ENCODE data around the gene OR4D2. TPM values are rescaled to one million over a fixed set of nuclear protein-coding genes. Genes with fewer than 3 reads are reported as not detected.

The OR4D2 gene
- total and polyA plus RNA-seq, 4 donors: not detected

- no peak overlapping the region for H3K4me3 ChIP-seq
- no peak overlapping the region for H3K27ac ChIP-seq (ENCODE audit: low read depth in 1 of 2, low read length in 1 of 2)
- no peak for ATAC-seq (ENCODE audit: insufficient read depth, low FRiP score)
- TF ChIP-seq CTCF (IDR thresholded peaks at IDR 0.05; ENCODE audit: control extremely low read depth, extremely low read depth): no peak
- WGBS, 2 donors: 92% methylated on average over 5 of the region's 5 CpGs
- H3K4me1 ChIP-seq (ENCODE audit: control insufficient read depth in 5 of 5, insufficient read depth in 5 of 5, low read length in 5 of 5): peaks cover 0 to 2% (median 0%) of the 10 kb centered on the region in 5 donors
- no peak for DNase-seq
- peaks cover 0 to 3% (median 0%) of the 10 kb centered on the region in 4 donors for H3K9me3 ChIP-seq (ENCODE audit: control insufficient read depth in 4 of 4, insufficient read depth in 3 of 4, low read length in 3 of 4)
- no peaks in the 10 kb centered on the region for H3K27me3 ChIP-seq (ENCODE audit: control insufficient read depth in 3 of 3, insufficient read depth in 3 of 3, low read length in 2 of 3)
- H3K36me3 ChIP-seq (ENCODE audit: control insufficient read depth in 4 of 4, insufficient read depth in 4 of 4, low read length in 4 of 4): peaks cover 6 to 26% (median 11%) of the 10 kb centered on the region in 4 donors
- no peak overlapping the region for H3K9ac ChIP-seq (ENCODE audit: insufficient read depth in 1 of 2, low read length in 2 of 2)
Measured at GRCh38 chr17:58204796-58205195, 38.0 kb downstream of the OR4D2 start.

GRCh38 chr17:58205936-58206335 is 39.2 kb downstream of the OR4D2 start:
- Histone ChIP-seq H3K4me1 (ENCODE audit: control insufficient read depth in 5 of 5, insufficient read depth in 5 of 5, low read length in 5 of 5) (peaks cover 0 to 2% (median 0%) of the 10 kb centered on the region in 5 donors), H3K27ac (ENCODE audit: low read depth in 1 of 2, low read length in 1 of 2) (no peak overlapping the region), H3K27me3 (ENCODE audit: control insufficient read depth in 3 of 3, insufficient read depth in 3 of 3, low read length in 2 of 3) (no peaks in the 10 kb centered on the region), H3K36me3 (ENCODE audit: control insufficient read depth in 4 of 4, insufficient read depth in 4 of 4, low read length in 4 of 4) (peaks cover 10 to 32% (median 18%) of the 10 kb centered on the region in 4 donors), H3K9ac (ENCODE audit: insufficient read depth in 1 of 2, low read length in 2 of 2) (no peak overlapping the region), H3K9me3 (ENCODE audit: control insufficient read depth in 4 of 4, insufficient read depth in 3 of 4, low read length in 3 of 4) (peaks cover 0 to 3% (median 0%) of the 10 kb centered on the region in 4 donors), H3K4me3 (no peak overlapping the region)
- DNase-seq (no peak), ATAC-seq (ENCODE audit: insufficient read depth, low FRiP score) (no peak)
- no peak for TF ChIP-seq CTCF (IDR thresholded peaks at IDR 0.05; ENCODE audit: control extremely low read depth, extremely low read depth)
- 95 to 98% methylated on average over 11 of the region's 11 CpGs for WGBS, 2 donors

GRCh38 chr17:58207451-58207850 is 40.7 kb downstream of the OR4D2 start:
- no peak for TF ChIP-seq CTCF (IDR thresholded peaks at IDR 0.05; ENCODE audit: control extremely low read depth, extremely low read depth)

GRCh38 chr17:58208344-58208743 is 41.6 kb downstream of the OR4D2 start:
- peaks cover 0 to 3% (median 0%) of the 10 kb centered on the region in 4 donors for H3K9me3 ChIP-seq (ENCODE audit: control insufficient read depth in 4 of 4, insufficient read depth in 3 of 4, low read length in 3 of 4)
- H3K9ac ChIP-seq (ENCODE audit: insufficient read depth in 1 of 2, low read length in 2 of 2): no peak overlapping the region
- peaks cover 0 to 2% (median 0%) of the 10 kb centered on the region in 5 donors for H3K4me1 ChIP-seq (ENCODE audit: control insufficient read depth in 5 of 5, insufficient read depth in 5 of 5, low read length in 5 of 5)
- H3K36me3 ChIP-seq (ENCODE audit: control insufficient read depth in 4 of 4, insufficient read depth in 4 of 4, low read length in 4 of 4): peaks cover 15 to 42% (median 21%) of the 10 kb centered on the region in 4 donors
- DNase-seq (no peak), ATAC-seq (ENCODE audit: insufficient read depth, low FRiP score) (no peak)
- H3K27me3 ChIP-seq (ENCODE audit: control insufficient read depth in 3 of 3, insufficient read depth in 3 of 3, low read length in 2 of 3): no peaks in the 10 kb centered on the region
- 87 to 93% methylated on average over 4 to 5 of the region's 5 CpGs for WGBS, 2 donors
- H3K4me3 ChIP-seq: no peak overlapping the region
- peak overlapping the region in 1 of 2 donors; percentile 35 for H3K27ac ChIP-seq (ENCODE audit: low read depth in 1 of 2, low read length in 1 of 2)
- no peak for TF ChIP-seq CTCF (IDR thresholded peaks at IDR 0.05; ENCODE audit: control extremely low read depth, extremely low read depth)

More at GRCh38 chr17:58207451-58207850, 40.7 kb downstream of the OR4D2 start:
- Histone ChIP-seq H3K27me3 (ENCODE audit: control insufficient read depth in 3 of 3, insufficient read depth in 3 of 3, low read length in 2 of 3) (no peaks in the 10 kb centered on the region), H3K4me3 (no peak overlapping the region), H3K4me1 (ENCODE audit: control insufficient read depth in 5 of 5, insufficient read depth in 5 of 5, low read length in 5 of 5) (peaks cover 0 to 2% (median 0%) of the 10 kb centered on the region in 5 donors), H3K9me3 (ENCODE audit: control insufficient read depth in 4 of 4, insufficient read depth in 3 of 4, low read length in 3 of 4) (peaks cover 0 to 3% (median 0%) of the 10 kb centered on the region in 4 donors), H3K27ac (ENCODE audit: low read depth in 1 of 2, low read length in 1 of 2) (no peak overlapping the region), H3K9ac (ENCODE audit: insufficient read depth in 1 of 2, low read length in 2 of 2) (no peak overlapping the region), H3K36me3 (ENCODE audit: control insufficient read depth in 4 of 4, insufficient read depth in 4 of 4, low read length in 4 of 4) (peaks cover 10 to 38% (median 21%) of the 10 kb centered on the region in 4 donors)
- ATAC-seq (ENCODE audit: insufficient read depth, low FRiP score) (no peak), DNase-seq (no peak)
- 80 to 87% methylated on average over 3 of the region's 3 CpGs for WGBS, 2 donors

All from lung (tissue), 12 donors.